WTC11 (cell line): ENCODE data around the gene EMC1. TPM values are rescaled to one million over a fixed set of nuclear protein-coding genes. Genes with fewer than 3 reads are reported as not detected.

ENCODE experiments used
- ATAC-seq: fragments of 200-7000 bp; cut with Tn5 transposase; 2 replicates; pipeline ENCODE4 v1.10.0; 2021; ENCODE audit warnings: mild to moderate bottlenecking, moderate library complexity
- Bru-seq: library from RNA; stranded (reverse); fragments of 400-500 nt; gene quantifications from one replicate; lab custom pipeline; 2021; lab: Mats Ljungman, UMichigan
- CTCF ChIA-PET: fragments of 300-600 bp; sonication (Branson Sonifier 250); formaldehyde crosslinking; loops from one replicate; lab custom pipeline; 2021; ENCODE audit warnings: antibody characterized with exemption; lab: Charles Lee
- POLR2A ChIA-PET: fragments of 350-600 bp; sonication (Branson Sonifier 250); formaldehyde crosslinking; loops from one replicate; lab custom pipeline; 2021; ENCODE audit warnings: antibody characterized with exemption; lab: Charles Lee
- DNase-seq: peaks from one replicate; pipeline ENCODE4 v3.0.0; 2021; ENCODE audit warnings: low spot score
- H3K27ac Mint-ChIP-seq: 2 replicates; pipeline ENCODE4 v1.8.0; 2021; ENCODE audit warnings: mixed read lengths
- H3K27me3 Mint-ChIP-seq: 2 replicates; pipeline ENCODE4 v1.8.0; 2021; ENCODE audit warnings: low read depth, mild to moderate bottlenecking, moderate library complexity, mixed read lengths
- H3K36me3 Mint-ChIP-seq: 2 replicates; pipeline ENCODE4 v1.8.0; 2021; ENCODE audit warnings: mixed read lengths
- H3K4me1 Mint-ChIP-seq: 2 replicates; pipeline ENCODE4 v1.8.0; 2022; ENCODE audit warnings: mixed read lengths
- H3K4me3 Mint-ChIP-seq: 2 replicates; pipeline ENCODE4 v1.8.0; 2021; ENCODE audit warnings: mild to moderate bottlenecking, moderate library complexity, mixed read lengths
- H3K9me3 Mint-ChIP-seq: 2 replicates; pipeline ENCODE4 v1.8.0; 2021; ENCODE audit warnings: mixed read lengths
- CREM ChIP-seq: sonication (generic); formaldehyde crosslinking; IDR thresholded peaks from 2 replicates; pipeline ENCODE4 v1.8.1; 2022; ENCODE audit warnings: mild to moderate bottlenecking, missing genetic modification reagents, moderate library complexity
- ETV6 ChIP-seq: sonication (generic); formaldehyde crosslinking; IDR thresholded peaks from 2 replicates; pipeline ENCODE4 v1.8.1; 2022; ENCODE audit warnings: mild to moderate bottlenecking, missing genetic modification reagents
- FOXK1 ChIP-seq: sonication (generic); formaldehyde crosslinking; IDR thresholded peaks from 2 replicates; pipeline ENCODE4 v1.8.0; 2022; ENCODE audit warnings: mild to moderate bottlenecking, moderate library complexity, missing genetic modification reagents
- FOXP1 ChIP-seq: sonication (generic); formaldehyde crosslinking; IDR thresholded peaks from 2 replicates; pipeline ENCODE4 v1.8.0; 2022; ENCODE audit warnings: missing genetic modification reagents, mild to moderate bottlenecking, moderate library complexity, borderline replicate concordance
- GABPB1 ChIP-seq: sonication (generic); formaldehyde crosslinking; IDR thresholded peaks from 2 replicates; pipeline ENCODE4 v1.8.1; 2023; ENCODE audit warnings: mild to moderate bottlenecking, missing genetic modification reagents
- KAT7 ChIP-seq: sonication (generic); formaldehyde crosslinking; IDR thresholded peaks from 2 replicates; pipeline ENCODE4 v1.8.1; 2023; ENCODE audit warnings: missing genetic modification reagents, mild to moderate bottlenecking, borderline replicate concordance
- MXD4 ChIP-seq: fragments of 250-450 bp; sonication (Bioruptor Pico); IDR thresholded peaks from 2 replicates; pipeline ENCODE4 v1.8.0; 2021; ENCODE audit warnings: mild to moderate bottlenecking, moderate library complexity, borderline replicate concordance
- MYBL2 ChIP-seq: sonication (generic); formaldehyde crosslinking; IDR thresholded peaks from 2 replicates; pipeline ENCODE4 v1.8.1; 2023; ENCODE audit warnings: mild to moderate bottlenecking, moderate library complexity, missing genetic modification reagents
- NFATC4 ChIP-seq: fragments of 250-450 bp; sonication (Bioruptor Pico); IDR thresholded peaks from 2 replicates; pipeline ENCODE4 v1.9.0; 2021; ENCODE audit warnings: mild to moderate bottlenecking
- NR3C1 ChIP-seq: sonication (generic); formaldehyde crosslinking; conservative IDR thresholded peaks from 2 replicates; pipeline ENCODE4 v1.8.1; 2023; ENCODE audit warnings: low read depth, mild to moderate bottlenecking, missing genetic modification reagents
- RORB ChIP-seq: fragments of 250-450 bp; sonication (Bioruptor Pico); IDR thresholded peaks from 2 replicates; pipeline ENCODE4 v1.9.0; 2021; ENCODE audit warnings: mild to moderate bottlenecking
- SMAD4 ChIP-seq: sonication (generic); formaldehyde crosslinking; IDR thresholded peaks from 2 replicates; pipeline ENCODE4 v1.8.0; 2022; ENCODE audit warnings: mild to moderate bottlenecking, missing genetic modification reagents
- SOX15 ChIP-seq: fragments of 250-450 bp; sonication (Bioruptor Pico); IDR thresholded peaks from 2 replicates; pipeline ENCODE4 v1.9.0; 2021; ENCODE audit warnings: mild to moderate bottlenecking
- SP1 ChIP-seq: sonication (generic); formaldehyde crosslinking; conservative IDR thresholded peaks from 2 replicates; pipeline ENCODE4 v1.8.1; 2022; ENCODE audit warnings: missing genetic modification reagents
- TCF7 ChIP-seq: sonication (generic); formaldehyde crosslinking; IDR thresholded peaks from 2 replicates; pipeline ENCODE4 v1.8.0; 2022; ENCODE audit warnings: mild to moderate bottlenecking, low read depth, missing genetic modification reagents, moderate library complexity
- TEAD1 ChIP-seq: sonication (generic); formaldehyde crosslinking; IDR thresholded peaks from 2 replicates; pipeline ENCODE4 v1.8.0; 2022; ENCODE audit warnings: mild to moderate bottlenecking, missing genetic modification reagents
- TEAD4 ChIP-seq: sonication (generic); formaldehyde crosslinking; IDR thresholded peaks from 2 replicates; pipeline ENCODE4 v1.8.0; 2022; ENCODE audit warnings: mild to moderate bottlenecking, missing genetic modification reagents
- ZNF232 ChIP-seq: sonication (generic); formaldehyde crosslinking; IDR thresholded peaks from 2 replicates; pipeline ENCODE4 v1.8.0; 2022; ENCODE audit warnings: mild to moderate bottlenecking, missing genetic modification reagents
- ZNF671 ChIP-seq: fragments of 250-450 bp; sonication (Bioruptor Pico); IDR thresholded peaks from 2 replicates; pipeline ENCODE4 v1.8.0; 2021; ENCODE audit warnings: mild to moderate bottlenecking
- long read RNA-seq, 3 experiments: library from RNA in 1 of 3; library from capped mRNA in 1 of 3; library from polyadenylated mRNA in 1 of 3; unstranded in 2 of 3; stranded (forward) in 1 of 3; transcript quantifications; one replicate each; pipeline ENCODE4 v2.0.0, GENCODE V29; 2021
- total RNA-seq: library from RNA; stranded (reverse); gene quantifications from 3 replicates; pipeline ENCODE4 v1.2.3, GENCODE V29; 2021
- TF ChIP-seq, protein P1 (sequence below): sonication (generic); formaldehyde crosslinking; IDR thresholded peaks from 2 replicates; pipeline ENCODE4 v1.8.0; 2022; ENCODE audit warnings: mild to moderate bottlenecking, missing genetic modification reagents
- TF ChIP-seq, protein P2 (sequence below): sonication (generic); formaldehyde crosslinking; IDR thresholded peaks from 2 replicates; pipeline ENCODE4 v1.8.1; 2022; ENCODE audit warnings: low read depth, mild to moderate bottlenecking, moderate library complexity, missing genetic modification reagents, borderline replicate concordance
- TF ChIP-seq, protein P3 (sequence below): fragments of 250-450 bp; sonication (Bioruptor Pico); IDR thresholded peaks from 2 replicates; pipeline ENCODE4 v1.8.0; 2021; ENCODE audit warnings: mild to moderate bottlenecking
- TF ChIP-seq, protein P4 (sequence below): fragments of 250-450 bp; sonication (Bioruptor Pico); IDR thresholded peaks from 2 replicates; pipeline ENCODE4 v1.9.0; 2021; ENCODE audit warnings: mild to moderate bottlenecking
- TF ChIP-seq, protein P5 (sequence below): sonication (generic); formaldehyde crosslinking; IDR thresholded peaks from 2 replicates; pipeline ENCODE4 v1.8.1; 2022; ENCODE audit warnings: mild to moderate bottlenecking, moderate library complexity, missing genetic modification reagents
- TF ChIP-seq, protein P6 (sequence below): sonication (generic); formaldehyde crosslinking; IDR thresholded peaks from 2 replicates; pipeline ENCODE4 v1.8.1; 2023; ENCODE audit warnings: mild to moderate bottlenecking, missing genetic modification reagents, borderline replicate concordance

The EMC1 gene
- total RNA-seq (46.5 to 53.5 TPM (median 48.6 TPM) in 3 replicates), Bru-seq, nascent RNA (percentile 70 among the genes with signal in this experiment)
- long read RNA-seq, experiment 1, full-length matches to known transcripts = 225 of 336 reads
- long read RNA-seq, experiment 1, partial matches to known transcripts = 33 of 336 reads
- long read RNA-seq, experiment 1, other reads (novel, unspliced or antisense) = 78 of 336 reads
- long read RNA-seq, experiment 2, full-length matches to known transcripts = 18 of 45 reads
- long read RNA-seq, experiment 2, partial matches to known transcripts = 10 of 45 reads
- long read RNA-seq, experiment 2, other reads (novel, unspliced or antisense) = 17 of 45 reads
- long read RNA-seq, experiment 3, full-length matches to known transcripts = 9 of 24 reads
- long read RNA-seq, experiment 3, partial matches to known transcripts = 2 of 24 reads
- long read RNA-seq, experiment 3, other reads (novel, unspliced or antisense) = 13 of 24 reads

DNA sequence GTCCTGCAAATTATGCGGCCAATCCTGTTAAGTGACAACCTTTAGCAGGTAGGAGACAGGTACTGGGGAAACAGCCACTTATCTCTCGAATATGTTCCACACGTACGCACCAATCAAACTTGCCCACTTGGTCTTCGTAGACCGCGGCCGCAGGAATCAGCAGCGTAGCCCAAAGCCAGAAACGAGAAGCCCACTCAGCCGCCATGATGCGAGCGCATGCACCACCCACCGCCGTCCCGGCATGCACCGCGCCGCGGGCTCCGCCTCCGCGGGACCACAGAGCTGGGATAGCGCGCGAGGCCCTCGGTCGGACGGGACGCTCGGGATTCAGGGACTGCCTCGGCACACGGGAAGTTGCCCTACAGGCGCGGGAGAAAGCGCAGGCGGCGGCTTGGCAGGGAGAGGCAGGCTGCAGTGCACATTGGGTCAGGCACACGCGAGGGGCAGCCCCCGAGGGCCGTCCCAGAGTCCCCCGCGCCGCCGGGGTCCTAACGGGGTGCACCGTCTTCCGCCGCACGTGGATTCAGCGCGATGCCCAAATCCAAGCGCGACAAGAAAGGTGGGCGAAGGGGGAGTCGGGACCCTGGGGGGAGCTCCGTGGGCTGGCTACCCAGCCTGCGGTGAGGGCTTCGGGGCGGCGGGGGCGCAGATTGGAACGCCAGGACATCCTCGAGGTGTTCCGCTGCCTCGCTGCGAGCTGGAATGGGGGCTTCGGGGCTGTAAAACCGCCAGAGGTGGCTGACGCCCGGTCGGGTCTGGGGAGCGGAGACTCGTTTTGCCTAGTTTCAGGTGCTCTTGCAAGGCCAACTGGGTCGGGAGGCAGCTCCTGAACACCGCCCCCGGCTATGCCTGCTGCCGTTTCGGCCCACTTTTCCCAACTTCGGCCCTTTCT is at the start of gene EMC1, which contains the start of gene MRTO4:
Gene EMC1 (minus strand): TSS at position 220 of the 892 bp plus-strand sequence. CDS start 15 bp downstream, at position 205.
Gene MRTO4 (plus strand): TSS at position 501 of the 892 bp plus-strand sequence. CDS start 31 bp downstream, at position 532.
- Mint-ChIP-seq H3K4me1 (peaks cover 21% of the 10 kb centered on the region), H3K36me3 (peaks cover 18% of the 10 kb centered on the region), H3K4me3 (peak within 1 kb of the TSS; percentile 98), H3K27ac (peak within 1 kb of the TSS; percentile 96), H3K9me3 (no peaks in the 10 kb centered on the region), H3K27me3 (no peaks in the 10 kb centered on the region)
- DNase-seq (peak; percentile 86), ATAC-seq (peak; percentile 80)
- ChIA-PET POLR2A (interaction anchor here (1.4 kb wide), 1 partner anchor 61 kb away, joined by 4 read pairs; the partner anchor contains the start of genes AKR7A2 and SLC66A1), CTCF (interaction anchor here (0.8 to 1.5 kb wide), 4 partner anchors 11 to 398 kb away, joined by 3 to 5 read pairs (median 3); no protein-coding TSS in a partner anchor)
- TF ChIP-seq MXD4 (no peak), TEAD4 (CRISPR knock-in tag) (peak; percentile 88), ZNF671 (CRISPR knock-in tag) (peak; percentile 68; the same call in 1 of the 2 replicates), NFATC4 (CRISPR knock-in tag) (peak; percentile 79), ZNF232 (CRISPR knock-in tag) (peak; percentile 80; the same call in 1 of the 2 replicates), GABPB1 (CRISPR knock-in tag) (peak; percentile 66), MYBL2 (CRISPR knock-in tag) (peak; percentile 86), RORB (no peak), SOX15 (CRISPR knock-in tag) (no peak), TEAD1 (CRISPR knock-in tag) (peak; percentile 80), KAT7 (CRISPR knock-in tag) (peak; percentile 96), SMAD4 (CRISPR knock-in tag) (peak; percentile 79; the same call in 1 of the 2 replicates), SP1 (CRISPR knock-in tag) (peak; percentile 92), CREM (CRISPR knock-in tag) (peak; percentile 86; the same call in 1 of the 2 replicates), FOXK1 (CRISPR knock-in tag) (peak; percentile 78; the same call in 1 of the 2 replicates), NR3C1 (CRISPR knock-in tag) (no peak), FOXP1 (CRISPR knock-in tag) (peak; percentile 89; the same call in 1 of the 2 replicates), TCF7 (no peak; the same call in 1 of the 2 replicates), ETV6 (CRISPR knock-in tag) (no peak; the same call in 1 of the 2 replicates)
- TF ChIP-seq, protein P1, sequence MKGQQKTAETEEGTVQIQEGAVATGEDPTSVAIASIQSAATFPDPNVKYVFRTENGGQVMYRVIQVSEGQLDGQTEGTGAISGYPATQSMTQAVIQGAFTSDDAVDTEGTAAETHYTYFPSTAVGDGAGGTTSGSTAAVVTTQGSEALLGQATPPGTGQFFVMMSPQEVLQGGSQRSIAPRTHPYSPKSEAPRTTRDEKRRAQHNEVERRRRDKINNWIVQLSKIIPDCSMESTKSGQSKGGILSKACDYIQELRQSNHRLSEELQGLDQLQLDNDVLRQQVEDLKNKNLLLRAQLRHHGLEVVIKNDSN (CRISPR knock-in tag) = peak; percentile 83
- TF ChIP-seq, protein P2, sequence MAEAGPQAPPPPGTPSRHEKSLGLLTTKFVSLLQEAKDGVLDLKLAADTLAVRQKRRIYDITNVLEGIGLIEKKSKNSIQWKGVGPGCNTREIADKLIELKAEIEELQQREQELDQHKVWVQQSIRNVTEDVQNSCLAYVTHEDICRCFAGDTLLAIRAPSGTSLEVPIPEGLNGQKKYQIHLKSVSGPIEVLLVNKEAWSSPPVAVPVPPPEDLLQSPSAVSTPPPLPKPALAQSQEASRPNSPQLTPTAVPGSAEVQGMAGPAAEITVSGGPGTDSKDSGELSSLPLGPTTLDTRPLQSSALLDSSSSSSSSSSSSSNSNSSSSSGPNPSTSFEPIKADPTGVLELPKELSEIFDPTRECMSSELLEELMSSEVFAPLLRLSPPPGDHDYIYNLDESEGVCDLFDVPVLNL = no peak
- TF ChIP-seq, protein P3, sequence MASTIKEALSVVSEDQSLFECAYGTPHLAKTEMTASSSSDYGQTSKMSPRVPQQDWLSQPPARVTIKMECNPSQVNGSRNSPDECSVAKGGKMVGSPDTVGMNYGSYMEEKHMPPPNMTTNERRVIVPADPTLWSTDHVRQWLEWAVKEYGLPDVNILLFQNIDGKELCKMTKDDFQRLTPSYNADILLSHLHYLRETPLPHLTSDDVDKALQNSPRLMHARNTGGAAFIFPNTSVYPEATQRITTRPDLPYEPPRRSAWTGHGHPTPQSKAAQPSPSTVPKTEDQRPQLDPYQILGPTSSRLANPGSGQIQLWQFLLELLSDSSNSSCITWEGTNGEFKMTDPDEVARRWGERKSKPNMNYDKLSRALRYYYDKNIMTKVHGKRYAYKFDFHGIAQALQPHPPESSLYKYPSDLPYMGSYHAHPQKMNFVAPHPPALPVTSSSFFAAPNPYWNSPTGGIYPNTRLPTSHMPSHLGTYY (CRISPR knock-in tag) = no peak
- TF ChIP-seq, protein P4, sequence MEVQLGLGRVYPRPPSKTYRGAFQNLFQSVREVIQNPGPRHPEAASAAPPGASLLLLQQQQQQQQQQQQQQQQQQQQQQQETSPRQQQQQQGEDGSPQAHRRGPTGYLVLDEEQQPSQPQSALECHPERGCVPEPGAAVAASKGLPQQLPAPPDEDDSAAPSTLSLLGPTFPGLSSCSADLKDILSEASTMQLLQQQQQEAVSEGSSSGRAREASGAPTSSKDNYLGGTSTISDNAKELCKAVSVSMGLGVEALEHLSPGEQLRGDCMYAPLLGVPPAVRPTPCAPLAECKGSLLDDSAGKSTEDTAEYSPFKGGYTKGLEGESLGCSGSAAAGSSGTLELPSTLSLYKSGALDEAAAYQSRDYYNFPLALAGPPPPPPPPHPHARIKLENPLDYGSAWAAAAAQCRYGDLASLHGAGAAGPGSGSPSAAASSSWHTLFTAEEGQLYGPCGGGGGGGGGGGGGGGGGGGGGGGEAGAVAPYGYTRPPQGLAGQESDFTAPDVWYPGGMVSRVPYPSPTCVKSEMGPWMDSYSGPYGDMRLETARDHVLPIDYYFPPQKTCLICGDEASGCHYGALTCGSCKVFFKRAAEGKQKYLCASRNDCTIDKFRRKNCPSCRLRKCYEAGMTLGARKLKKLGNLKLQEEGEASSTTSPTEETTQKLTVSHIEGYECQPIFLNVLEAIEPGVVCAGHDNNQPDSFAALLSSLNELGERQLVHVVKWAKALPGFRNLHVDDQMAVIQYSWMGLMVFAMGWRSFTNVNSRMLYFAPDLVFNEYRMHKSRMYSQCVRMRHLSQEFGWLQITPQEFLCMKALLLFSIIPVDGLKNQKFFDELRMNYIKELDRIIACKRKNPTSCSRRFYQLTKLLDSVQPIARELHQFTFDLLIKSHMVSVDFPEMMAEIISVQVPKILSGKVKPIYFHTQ (CRISPR knock-in tag) = no peak
- TF ChIP-seq, protein P5, sequence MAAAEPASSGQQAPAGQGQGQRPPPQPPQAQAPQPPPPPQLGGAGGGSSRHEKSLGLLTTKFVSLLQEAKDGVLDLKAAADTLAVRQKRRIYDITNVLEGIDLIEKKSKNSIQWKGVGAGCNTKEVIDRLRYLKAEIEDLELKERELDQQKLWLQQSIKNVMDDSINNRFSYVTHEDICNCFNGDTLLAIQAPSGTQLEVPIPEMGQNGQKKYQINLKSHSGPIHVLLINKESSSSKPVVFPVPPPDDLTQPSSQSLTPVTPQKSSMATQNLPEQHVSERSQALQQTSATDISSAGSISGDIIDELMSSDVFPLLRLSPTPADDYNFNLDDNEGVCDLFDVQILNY (CRISPR knock-in tag) = peak; percentile 83
- TF ChIP-seq, protein P6, sequence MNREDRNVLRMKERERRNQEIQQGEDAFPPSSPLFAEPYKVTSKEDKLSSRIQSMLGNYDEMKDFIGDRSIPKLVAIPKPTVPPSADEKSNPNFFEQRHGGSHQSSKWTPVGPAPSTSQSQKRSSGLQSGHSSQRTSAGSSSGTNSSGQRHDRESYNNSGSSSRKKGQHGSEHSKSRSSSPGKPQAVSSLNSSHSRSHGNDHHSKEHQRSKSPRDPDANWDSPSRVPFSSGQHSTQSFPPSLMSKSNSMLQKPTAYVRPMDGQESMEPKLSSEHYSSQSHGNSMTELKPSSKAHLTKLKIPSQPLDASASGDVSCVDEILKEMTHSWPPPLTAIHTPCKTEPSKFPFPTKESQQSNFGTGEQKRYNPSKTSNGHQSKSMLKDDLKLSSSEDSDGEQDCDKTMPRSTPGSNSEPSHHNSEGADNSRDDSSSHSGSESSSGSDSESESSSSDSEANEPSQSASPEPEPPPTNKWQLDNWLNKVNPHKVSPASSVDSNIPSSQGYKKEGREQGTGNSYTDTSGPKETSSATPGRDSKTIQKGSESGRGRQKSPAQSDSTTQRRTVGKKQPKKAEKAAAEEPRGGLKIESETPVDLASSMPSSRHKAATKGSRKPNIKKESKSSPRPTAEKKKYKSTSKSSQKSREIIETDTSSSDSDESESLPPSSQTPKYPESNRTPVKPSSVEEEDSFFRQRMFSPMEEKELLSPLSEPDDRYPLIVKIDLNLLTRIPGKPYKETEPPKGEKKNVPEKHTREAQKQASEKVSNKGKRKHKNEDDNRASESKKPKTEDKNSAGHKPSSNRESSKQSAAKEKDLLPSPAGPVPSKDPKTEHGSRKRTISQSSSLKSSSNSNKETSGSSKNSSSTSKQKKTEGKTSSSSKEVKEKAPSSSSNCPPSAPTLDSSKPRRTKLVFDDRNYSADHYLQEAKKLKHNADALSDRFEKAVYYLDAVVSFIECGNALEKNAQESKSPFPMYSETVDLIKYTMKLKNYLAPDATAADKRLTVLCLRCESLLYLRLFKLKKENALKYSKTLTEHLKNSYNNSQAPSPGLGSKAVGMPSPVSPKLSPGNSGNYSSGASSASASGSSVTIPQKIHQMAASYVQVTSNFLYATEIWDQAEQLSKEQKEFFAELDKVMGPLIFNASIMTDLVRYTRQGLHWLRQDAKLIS (CRISPR knock-in tag) = no peak
